ENCODE data around the gene PLXNB1.
"Not testable (repeated sequence)": the region's sequence is repeated elsewhere in the genome, so short reads cannot be mapped to it uniquely, and the experiment has no call there.

Gene PLXNB1

DNA sequence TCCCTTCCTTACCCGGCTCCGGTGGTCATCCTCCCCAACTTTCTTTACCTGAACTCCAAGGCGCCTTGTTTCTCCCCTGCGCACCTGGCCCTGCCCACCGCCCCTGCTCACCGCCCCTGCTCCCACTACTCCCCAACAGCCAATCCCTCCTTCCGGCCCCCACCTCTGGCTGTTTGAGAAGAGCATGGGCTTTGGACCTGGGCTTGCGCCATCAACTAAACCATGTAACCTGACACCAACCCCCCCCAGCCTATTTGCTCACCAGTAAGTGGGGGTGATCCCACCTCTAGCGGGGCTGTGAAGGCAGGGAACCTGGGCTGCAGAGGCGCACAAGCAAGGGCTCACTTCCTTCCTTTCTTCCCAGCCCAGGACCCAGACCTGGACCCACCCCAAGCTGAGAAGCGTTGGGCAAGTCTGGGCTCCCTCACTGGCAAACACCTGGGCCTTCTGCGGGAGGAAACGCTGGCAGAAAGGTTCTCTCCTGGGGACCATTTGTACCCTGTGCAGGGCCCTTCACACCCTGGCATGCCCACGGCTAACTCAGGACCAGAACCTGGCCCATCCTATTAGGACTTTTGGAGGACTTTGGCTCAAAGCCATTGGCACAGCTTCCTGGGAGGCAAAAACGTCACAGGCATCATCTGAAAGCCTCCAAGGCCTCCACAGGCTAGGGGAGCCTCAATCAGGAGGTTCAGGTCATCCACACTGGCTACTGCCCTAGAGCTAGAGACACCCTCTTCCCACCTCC is at the start of gene PLXNB1:
PLXNB1 (minus strand) TSS at position 127 of the 748 bp plus-strand sequence. CDS start 5,475 bp downstream, outside the sequence.
- DNase-seq (ENCODE audit: low spot score), result no peak

- DNase-seq (ENCODE audit: low spot score), result no peak
Observed at GRCh38 chr3:48478626-48479555, 49.0 kb upstream of the PLXNB1 start.

- DNase-seq (ENCODE audit: low spot score), result no peak
Observed at GRCh38 chr3:48477959-48478520, 48.2 kb upstream of the PLXNB1 start.

GRCh38 chr3:48476426-48477053 is 46.7 kb upstream of the PLXNB1 start:
- no peak for DNase-seq (ENCODE audit: low spot score)

DNA sequence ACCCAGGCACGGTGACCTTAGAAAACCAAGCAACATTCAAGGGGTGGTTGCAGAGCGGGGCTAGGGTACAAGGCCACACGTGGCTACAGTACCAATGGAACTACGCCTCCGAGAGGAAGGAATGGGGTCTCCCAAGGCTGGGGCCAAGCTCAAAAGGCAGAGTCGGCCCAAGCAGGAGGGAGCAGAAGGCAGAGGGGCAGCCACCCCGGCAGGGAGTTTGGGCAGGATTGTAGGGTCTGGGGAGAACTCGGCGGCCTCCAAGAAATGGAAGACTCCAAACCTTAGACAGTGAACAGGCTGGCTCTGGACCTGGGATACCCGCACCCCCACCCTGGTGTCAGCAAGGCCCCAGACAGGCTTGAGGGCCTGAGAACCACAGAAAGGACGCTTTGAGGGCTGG is 45.3 kb upstream of the PLXNB1 start:
- no peak for DNase-seq (ENCODE audit: low spot score)

DNA sequence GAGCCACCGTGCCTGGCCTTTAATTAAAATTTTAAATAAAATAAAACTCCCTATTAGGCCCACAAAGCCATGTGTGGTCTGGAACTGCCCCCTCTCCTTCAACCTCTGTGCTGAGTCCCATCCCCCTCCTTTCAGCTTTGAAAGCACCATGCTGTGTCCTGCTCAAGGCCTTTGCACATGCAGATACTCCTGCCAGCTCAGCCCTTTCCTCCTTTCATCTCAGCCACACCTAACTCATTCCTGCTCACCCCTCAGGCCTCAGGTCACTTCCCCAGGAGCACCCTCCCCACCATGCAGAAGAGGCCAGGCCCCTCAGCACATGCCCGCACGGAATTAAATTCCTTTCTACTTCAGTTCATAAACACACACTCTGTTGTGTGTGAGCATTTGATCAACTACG is 44.7 kb upstream of the PLXNB1 start:
- no peak for DNase-seq (ENCODE audit: low spot score)

DNA sequence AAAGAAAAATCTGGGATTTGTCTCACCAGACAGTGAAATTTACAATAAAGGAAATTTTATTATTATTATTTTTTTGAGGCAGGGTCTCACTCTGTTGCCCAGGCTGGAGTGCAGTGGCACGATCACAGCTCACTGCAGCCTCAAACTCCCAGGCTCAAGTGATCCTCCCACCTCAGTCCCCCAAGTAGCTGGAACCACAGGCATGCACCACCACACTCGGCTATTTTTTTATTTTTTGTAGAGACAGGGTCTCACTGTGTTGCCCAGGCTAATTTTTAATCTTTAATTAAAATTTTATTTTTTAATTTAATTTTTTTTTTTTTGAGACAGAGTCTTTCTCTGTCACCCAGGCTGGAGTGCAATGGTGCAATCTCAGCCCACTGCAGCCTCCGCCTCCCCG is 44.1 kb upstream of the PLXNB1 start:
- not testable (repeated sequence) for DNase-seq (ENCODE audit: low spot score)

DNA sequence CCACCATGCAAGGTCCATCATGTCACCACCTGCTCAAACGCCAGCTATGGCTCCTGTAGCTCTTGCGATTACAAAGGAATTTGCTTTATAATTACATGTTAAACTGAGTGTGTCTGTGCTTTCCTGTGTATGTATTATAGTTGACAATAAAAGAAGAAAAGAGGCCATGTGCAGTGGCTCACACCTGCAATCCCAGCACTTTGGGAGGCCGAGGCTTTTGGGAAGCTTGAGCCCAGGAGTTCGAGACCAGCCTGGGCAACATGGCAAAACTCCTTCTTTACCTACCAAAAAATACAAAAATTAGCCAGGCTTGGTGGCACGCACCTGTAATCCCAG is 43.7 kb upstream of the PLXNB1 start:
- DNase-seq (ENCODE audit: low spot score), result no peak

- peak; percentile 96 for DNase-seq (ENCODE audit: low spot score)
Observed at GRCh38 chr3:48472923-48473616, 43.2 kb upstream of the PLXNB1 start.

GRCh38 chr3:48472673-48472922 is 42.7 kb upstream of the PLXNB1 start:
- DNase-seq (ENCODE audit: low spot score), result no peak

- no peak for DNase-seq (ENCODE audit: low spot score)
Observed at GRCh38 chr3:48470286-48470685, 40.4 kb upstream of the PLXNB1 start.

GRCh38 chr3:48469046-48469915 is 39.4 kb upstream of the PLXNB1 start:
- no peak for DNase-seq (ENCODE audit: low spot score)

- no peak for DNase-seq (ENCODE audit: low spot score)
Observed at GRCh38 chr3:48468329-48468731, 38.4 kb upstream of the PLXNB1 start.

GRCh38 chr3:48467473-48468267 is 37.8 kb upstream of the PLXNB1 start:
- no peak for DNase-seq (ENCODE audit: low spot score)

DNA sequence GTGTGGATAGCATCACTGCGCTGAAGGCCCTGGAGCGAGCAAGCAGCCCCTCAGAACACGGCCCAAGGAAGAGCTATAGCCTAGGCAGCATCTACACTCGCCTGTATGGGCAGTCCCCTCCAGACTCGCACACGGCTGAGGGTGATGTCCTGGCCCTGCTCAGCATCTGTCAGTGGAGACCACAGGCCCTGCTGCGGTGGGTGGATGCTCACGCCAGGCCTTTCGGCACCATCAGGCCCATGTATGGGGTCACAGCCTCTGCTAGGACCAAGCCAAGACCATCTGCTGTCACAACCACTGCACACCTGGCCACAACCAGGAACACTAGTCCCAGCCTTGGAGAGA is 37.2 kb upstream of the PLXNB1 start:
- no peak for DNase-seq (ENCODE audit: low spot score)

GRCh38 chr3:48466386-48467109 is 36.7 kb upstream of the PLXNB1 start:
- peak; percentile 47 for DNase-seq (ENCODE audit: low spot score)

GRCh38 chr3:48465531-48466378 is 35.9 kb upstream of the PLXNB1 start:
- DNase-seq (ENCODE audit: low spot score), result peak; percentile 91

- no peak for DNase-seq (ENCODE audit: low spot score)
Observed at GRCh38 chr3:48465237-48465530, 35.3 kb upstream of the PLXNB1 start.

DNA sequence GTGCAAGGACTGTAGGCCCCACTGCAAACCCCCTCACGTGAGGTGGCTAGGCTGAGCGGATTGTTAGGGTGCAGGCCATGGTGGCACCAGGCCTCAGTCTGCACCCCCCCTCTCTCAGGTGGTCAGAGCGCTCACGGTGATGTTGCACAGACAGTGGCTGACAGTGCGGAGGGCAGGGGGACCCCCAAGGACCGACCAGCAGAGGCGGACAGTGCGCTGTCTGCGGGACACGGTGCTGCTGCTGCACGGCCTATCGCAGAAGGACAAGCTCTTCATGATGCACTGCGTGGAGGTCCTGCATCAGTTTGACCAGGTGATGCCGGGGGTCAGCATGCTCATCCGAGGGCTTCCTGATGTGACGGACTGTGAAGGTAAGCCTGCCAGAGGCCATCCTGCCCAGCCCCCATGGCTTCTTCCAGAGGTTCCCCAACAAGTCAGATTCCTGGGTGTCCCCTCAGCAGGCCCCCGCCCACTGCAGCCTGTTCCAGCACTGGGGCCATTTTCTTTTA is 34.9 kb upstream of the PLXNB1 start:
- no peak for DNase-seq (ENCODE audit: low spot score)

Data from germinal center (tissue), 1 donor.